ENCODE measurements around the gene MEPCE. TPM values are rescaled to one million over a fixed set of nuclear protein-coding genes. Genes with fewer than 3 reads are reported as not detected.

MEPCE gene
- total RNA-seq, 4 donors from 2014 or later, result 38.5 to 50.4 (median 39.6) TPM

DNA sequence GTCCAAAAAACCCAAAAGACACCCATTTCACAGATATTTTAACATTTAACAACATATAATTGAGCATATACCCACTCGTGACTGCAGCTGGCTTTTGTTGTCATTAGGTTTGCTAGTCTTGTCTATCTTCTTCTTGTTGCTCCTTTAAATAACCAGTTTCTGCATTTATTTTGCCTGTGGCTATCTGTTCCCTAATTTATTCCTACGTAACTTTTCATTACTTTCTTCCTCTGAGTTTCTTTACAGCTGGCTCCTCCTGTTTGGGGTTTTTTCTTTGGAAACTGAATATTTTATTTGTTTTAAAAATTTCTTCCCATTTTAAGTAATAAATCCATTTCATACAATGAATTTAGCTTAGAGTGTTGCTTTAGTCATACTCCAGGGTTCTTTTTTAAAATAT is 41.9 kb upstream of the MEPCE start:
- DNase-seq (ENCODE audit: low spot score in 2 of 2), result no peak
- WGBS, result 51% methylated on average over 2 of the region's 2 CpGs
- Histone ChIP-seq H3K9me3 (no peaks in the 10 kb centered on the region), H3K4me1 (peaks cover 3% of the 10 kb centered on the region), H3K27me3 (no peaks in the 10 kb centered on the region), H3K27ac (no peak overlapping the region), H3K36me3 (no peaks in the 10 kb centered on the region), H3K4me3 (no peak overlapping the region)
- TF ChIP-seq, protein P1, sequence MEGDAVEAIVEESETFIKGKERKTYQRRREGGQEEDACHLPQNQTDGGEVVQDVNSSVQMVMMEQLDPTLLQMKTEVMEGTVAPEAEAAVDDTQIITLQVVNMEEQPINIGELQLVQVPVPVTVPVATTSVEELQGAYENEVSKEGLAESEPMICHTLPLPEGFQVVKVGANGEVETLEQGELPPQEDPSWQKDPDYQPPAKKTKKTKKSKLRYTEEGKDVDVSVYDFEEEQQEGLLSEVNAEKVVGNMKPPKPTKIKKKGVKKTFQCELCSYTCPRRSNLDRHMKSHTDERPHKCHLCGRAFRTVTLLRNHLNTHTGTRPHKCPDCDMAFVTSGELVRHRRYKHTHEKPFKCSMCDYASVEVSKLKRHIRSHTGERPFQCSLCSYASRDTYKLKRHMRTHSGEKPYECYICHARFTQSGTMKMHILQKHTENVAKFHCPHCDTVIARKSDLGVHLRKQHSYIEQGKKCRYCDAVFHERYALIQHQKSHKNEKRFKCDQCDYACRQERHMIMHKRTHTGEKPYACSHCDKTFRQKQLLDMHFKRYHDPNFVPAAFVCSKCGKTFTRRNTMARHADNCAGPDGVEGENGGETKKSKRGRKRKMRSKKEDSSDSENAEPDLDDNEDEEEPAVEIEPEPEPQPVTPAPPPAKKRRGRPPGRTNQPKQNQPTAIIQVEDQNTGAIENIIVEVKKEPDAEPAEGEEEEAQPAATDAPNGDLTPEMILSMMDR (IDR thresholded peaks at IDR 0.05), result no peak
- TF ChIP-seq POLR2AphosphoS5 (IDR thresholded peaks at IDR 0.05) (no peak), EP300 (IDR thresholded peaks at IDR 0.05) (no peak), POLR2A (IDR thresholded peaks at IDR 0.05) (no peak)

DNA sequence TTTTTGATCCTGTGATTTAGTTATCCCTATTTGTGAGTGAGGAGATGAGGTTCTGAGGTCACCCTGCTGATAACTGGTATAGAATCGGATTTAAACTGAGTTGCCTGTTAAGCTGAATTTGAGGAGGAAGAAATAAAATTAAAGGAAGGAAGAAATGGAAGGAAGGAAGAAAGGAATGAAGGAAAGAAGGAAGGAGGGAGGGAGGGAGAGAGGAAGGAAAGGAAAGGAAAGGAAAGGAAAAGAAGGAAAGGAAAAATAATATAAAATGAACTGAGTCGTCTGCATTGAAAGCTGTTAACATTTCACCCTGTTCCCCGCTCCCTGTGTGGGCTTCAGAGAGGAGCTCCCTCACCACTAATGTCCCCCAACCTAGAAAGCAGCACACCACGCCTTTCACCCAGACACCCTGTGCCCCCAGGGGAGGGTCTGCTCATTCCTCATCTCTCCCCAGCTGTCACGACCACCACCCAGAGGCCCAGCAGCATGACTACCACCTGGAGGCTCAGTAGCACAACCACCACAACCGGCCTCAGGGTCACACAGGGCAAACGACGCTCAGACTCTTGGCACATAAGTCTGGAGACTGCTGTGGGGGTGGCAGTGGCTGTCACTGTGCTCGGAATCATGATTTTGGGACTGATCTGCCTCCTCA is 40.1 kb upstream of the MEPCE start:
- Histone ChIP-seq H3K27me3 (no peaks in the 10 kb centered on the region), H3K4me3 (no peak overlapping the region), H3K27ac (no peak overlapping the region), H3K9me3 (no peaks in the 10 kb centered on the region), H3K36me3 (no peaks in the 10 kb centered on the region), H3K4me1 (peaks cover 3% of the 10 kb centered on the region)
- WGBS, result 81% methylated on average over 6 of the region's 9 CpGs
- no peak for DNase-seq (ENCODE audit: low spot score in 2 of 2)
- TF ChIP-seq, protein P1 (IDR thresholded peaks at IDR 0.05), result no peak
- TF ChIP-seq EP300 (IDR thresholded peaks at IDR 0.05) (no peak), POLR2AphosphoS5 (IDR thresholded peaks at IDR 0.05) (no peak), POLR2A (IDR thresholded peaks at IDR 0.05) (no peak)

DNA sequence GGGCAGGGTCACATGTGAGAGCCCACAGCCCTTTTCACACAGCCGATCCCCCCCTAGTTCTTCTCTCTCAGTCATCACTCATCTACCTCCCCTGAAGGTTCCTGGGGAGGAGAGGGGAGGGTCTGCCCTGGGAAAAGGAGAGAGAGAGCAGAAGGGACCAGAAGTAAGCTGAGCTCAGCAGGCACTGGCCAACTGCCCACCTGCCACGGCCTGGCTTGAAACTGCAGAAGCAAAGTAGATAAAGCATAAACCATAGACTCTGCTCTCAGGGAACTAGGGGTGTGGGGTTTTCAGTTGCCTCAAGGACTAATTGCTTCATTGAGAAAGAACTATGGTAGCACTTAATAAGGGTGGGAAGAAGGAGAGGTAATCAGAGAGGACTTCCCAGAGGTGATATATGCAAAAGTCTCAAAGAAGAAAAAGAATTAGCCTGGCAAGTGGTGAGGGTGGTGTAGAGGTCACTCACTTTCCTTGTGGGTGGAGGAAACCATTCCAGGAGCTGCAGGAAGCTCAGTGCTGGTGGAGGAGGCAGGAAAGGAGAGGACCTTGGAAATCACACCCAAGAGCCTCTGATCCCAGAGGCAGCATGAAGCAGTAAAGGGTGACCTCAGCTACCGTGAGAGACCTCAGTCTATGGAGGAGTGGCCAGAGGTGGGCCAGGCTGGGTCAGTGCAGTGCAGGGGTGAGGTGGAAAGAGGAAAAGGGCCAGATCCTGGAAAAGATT is 39.2 kb upstream of the MEPCE start:
- WGBS, result 75% methylated on average over 3 of the region's 3 CpGs
- Histone ChIP-seq H3K27me3 (no peaks in the 10 kb centered on the region), H3K27ac (no peak overlapping the region), H3K9me3 (no peaks in the 10 kb centered on the region), H3K36me3 (no peaks in the 10 kb centered on the region), H3K4me1 (peaks cover 3% of the 10 kb centered on the region), H3K4me3 (no peak overlapping the region)
- no peak for DNase-seq (ENCODE audit: low spot score in 2 of 2)
- TF ChIP-seq, protein P1 (IDR thresholded peaks at IDR 0.05), result no peak
- TF ChIP-seq POLR2A (IDR thresholded peaks at IDR 0.05) (no peak), EP300 (IDR thresholded peaks at IDR 0.05) (no peak), POLR2AphosphoS5 (IDR thresholded peaks at IDR 0.05) (no peak)

DNA sequence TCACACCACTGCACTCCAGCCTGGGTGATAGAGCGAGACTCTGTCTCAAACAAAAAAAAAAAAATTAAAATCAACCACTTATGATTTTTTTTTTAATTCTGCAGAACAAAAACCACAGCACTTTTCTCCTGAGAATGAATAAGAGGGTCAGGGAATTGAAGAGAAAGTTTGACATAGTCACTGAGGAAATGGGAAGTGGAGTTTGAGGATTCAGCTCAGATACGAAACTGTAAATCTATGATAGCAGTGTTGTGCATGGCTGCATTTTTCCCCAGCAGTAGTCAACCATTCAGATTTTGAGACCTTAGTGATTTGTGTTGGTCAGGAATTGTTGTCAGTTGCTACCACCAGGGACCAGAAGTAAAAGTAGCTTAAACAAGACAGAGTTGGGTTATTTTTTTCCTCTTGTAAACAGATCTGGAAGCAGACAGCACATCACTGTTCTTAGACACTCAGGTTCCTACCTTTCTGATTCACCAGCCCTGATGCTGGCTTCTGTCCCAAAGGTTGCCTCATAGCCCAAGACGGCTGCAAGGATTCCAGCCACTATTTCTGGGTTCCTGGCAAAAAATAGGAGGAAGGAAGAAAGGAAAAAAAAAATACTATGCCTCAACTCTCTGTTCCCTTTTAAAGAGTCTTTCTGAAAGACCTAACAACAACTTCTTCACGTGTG is 36.3 kb upstream of the MEPCE start:
- WGBS, result 74% methylated on average over 4 of the region's 4 CpGs
- TF ChIP-seq, protein P1 (IDR thresholded peaks at IDR 0.05), result no peak
- TF ChIP-seq EP300 (IDR thresholded peaks at IDR 0.05) (no peak), POLR2A (IDR thresholded peaks at IDR 0.05) (no peak), POLR2AphosphoS5 (IDR thresholded peaks at IDR 0.05) (no peak)
- no peaks in the 10 kb centered on the region for H3K27me3 ChIP-seq
- H3K27ac ChIP-seq, result no peak overlapping the region
- no peak overlapping the region for H3K4me3 ChIP-seq
- H3K4me1 ChIP-seq, result peaks cover 5% of the 10 kb centered on the region
- DNase-seq (ENCODE audit: low spot score in 2 of 2), result no peak
- H3K36me3 ChIP-seq, result no peaks in the 10 kb centered on the region
- no peaks in the 10 kb centered on the region for H3K9me3 ChIP-seq

DNA sequence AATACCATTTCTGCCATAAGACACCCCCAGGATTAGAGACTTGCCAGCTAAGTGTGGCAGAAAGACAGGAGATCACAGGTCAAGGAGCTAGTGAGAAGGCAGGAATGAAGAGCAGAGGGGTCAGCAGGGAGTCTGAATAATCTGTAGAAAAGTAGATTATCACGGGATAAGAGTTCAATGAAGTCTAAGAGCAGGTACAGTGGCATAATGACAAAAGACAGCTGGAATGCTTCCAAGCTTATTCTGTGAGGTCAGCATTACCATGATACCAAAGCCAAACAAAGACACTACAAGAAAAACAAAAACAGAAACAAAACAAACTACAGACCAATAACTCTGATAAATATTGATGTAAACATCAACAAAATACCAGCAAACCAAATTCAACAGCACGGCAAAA is 35.6 kb upstream of the MEPCE start:
- WGBS, result 86% methylated on average over 2 of the region's 2 CpGs

More for the DNA sequence above, 35.6 kb upstream of the MEPCE start:
- H3K36me3 ChIP-seq, result no peaks in the 10 kb centered on the region
- peaks cover 5% of the 10 kb centered on the region for H3K4me1 ChIP-seq
- DNase-seq (ENCODE audit: low spot score in 2 of 2), result no peak
- TF ChIP-seq, protein P1 (IDR thresholded peaks at IDR 0.05), result no peak
- TF ChIP-seq EP300 (IDR thresholded peaks at IDR 0.05) (no peak), POLR2A (IDR thresholded peaks at IDR 0.05) (no peak), POLR2AphosphoS5 (IDR thresholded peaks at IDR 0.05) (no peak)
- no peak overlapping the region for H3K4me3 ChIP-seq
- no peaks in the 10 kb centered on the region for H3K9me3 ChIP-seq
- no peak overlapping the region for H3K27ac ChIP-seq
- no peaks in the 10 kb centered on the region for H3K27me3 ChIP-seq

Data from suprapubic skin (tissue), 4 donors.